GM12872 (cell line): ENCODE measurements around the gene C1QTNF4.

Experiments used
- CTCF ChIP-seq: IDR thresholded peaks from 3 replicates; pipeline ENCODE4 v1.5.1; 2011; ENCODE audit warnings: low read depth, mild to moderate bottlenecking, low read length, moderate library complexity; ENCODE audit not compliant: insufficient read depth

Gene C1QTNF4

GRCh38 chr11:47593934-47594855, at the start of gene C1QTNF4:
TSS of gene C1QTNF4 (minus strand) at chr11:47594411. CDS start at chr11:47590810, 3,601 bp downstream.
- TF ChIP-seq CTCF, result no peak

DNA sequence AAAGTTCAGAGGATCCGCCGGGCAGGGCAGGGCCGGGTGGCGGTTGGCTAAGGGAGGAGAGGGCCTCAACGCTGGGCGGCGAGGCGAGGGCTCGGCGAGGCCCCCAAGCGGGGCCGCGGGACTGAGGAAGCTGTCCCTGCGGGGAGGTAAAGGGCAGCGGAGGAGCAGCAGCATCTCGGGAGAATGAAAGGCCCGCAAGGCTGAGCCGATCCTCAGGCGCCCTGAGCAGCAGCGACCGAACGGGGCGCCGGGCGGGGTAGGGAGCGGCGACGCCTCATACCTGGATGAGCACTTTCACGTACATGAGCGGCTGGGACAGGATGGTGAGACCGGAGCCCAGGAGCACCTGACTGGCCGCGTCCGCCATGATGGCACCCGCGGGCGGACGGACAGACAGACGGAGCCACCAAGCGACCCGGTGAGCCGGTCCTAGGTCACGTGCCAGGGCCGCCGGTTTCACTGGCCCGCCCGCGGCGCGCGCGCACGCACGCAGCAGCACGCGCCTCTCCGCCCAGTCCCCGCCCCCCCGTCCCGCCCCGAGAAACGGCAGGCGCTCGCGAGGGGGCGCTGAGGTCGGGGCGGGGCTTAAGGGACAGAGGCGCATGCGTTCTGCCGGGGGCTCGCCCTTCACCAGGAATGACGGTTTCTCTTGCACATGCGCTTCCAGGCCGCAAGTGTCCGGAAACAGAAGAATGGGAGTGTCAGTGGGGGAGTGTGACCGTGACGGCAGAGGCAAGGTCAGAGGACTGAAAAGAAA, 48.1 kb upstream of the C1QTNF4 start, which contains the start of gene MTCH2:
MTCH2 (minus strand) TSS at position 461 of the 757 bp plus-strand sequence; CDS start at position 367, 94 bp downstream.
- no peak for TF ChIP-seq CTCF

DNA sequence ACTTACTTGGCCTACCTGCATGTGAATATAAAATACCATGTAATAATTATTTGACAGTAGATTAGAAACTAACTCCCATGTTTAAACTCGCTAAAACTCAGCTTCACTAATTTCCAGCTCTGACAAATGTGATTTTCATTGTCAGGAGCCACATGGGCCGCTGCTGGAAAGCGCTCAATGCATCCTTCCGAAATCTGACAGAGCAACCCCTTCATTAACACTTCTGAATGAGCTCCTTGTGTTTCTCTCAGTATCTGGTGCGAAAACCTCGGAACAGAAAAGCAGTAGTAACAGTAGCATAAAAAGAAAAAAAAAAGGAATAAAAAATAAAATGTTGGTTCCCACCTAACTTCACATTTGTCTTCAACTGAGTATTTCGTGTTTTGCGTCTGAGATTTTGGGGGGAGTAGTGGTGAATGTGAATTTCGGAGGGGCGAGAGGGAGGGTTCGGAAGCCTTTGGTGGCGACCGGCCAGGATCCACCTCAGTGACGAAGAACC, 47.4 kb upstream of the C1QTNF4 start:
- TF ChIP-seq CTCF, result no peak

DNA sequence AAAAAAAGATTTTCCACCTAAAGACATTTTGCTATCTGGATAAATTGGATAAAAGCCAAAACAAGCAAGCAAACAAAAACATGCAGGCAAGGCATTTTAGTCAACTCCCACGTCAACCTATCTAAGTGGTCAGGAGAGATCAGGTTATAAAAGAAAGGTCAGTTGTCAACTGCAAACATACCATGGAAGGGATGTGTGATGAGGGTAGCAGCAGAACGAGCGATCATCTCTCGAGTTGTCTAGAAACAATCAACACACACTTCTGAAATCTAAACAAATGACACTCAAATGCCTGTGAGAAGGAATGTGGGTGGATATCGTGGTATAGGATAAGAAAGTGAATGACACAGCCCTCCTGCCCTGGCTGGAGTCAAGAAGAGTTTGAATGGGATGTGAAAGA, 37.3 kb upstream of the C1QTNF4 start:
- no peak for TF ChIP-seq CTCF

GRCh38 chr11:47628026-47628425, 33.8 kb upstream of the C1QTNF4 start:
- no peak for TF ChIP-seq CTCF

GRCh38 chr11:47626234-47626633, 32.0 kb upstream of the C1QTNF4 start:
- TF ChIP-seq CTCF, result no peak

GRCh38 chr11:47620836-47621378, 26.7 kb upstream of the C1QTNF4 start:
- TF ChIP-seq CTCF, result no peak
